Ramos (cell line): ENCODE measurements around the gene BHLHA9.
"Not testable (repeated sequence)": the region's sequence is repeated elsewhere in the genome, so short reads cannot be mapped to it uniquely, and the experiment has no call there.

Experiments
- in situ Hi-C: fragments of 300-500 bp; cut with MboI; formaldehyde crosslinking; loops from one replicate; pipeline ENCODE4 v1.14.3; 2022; ENCODE audit warnings: low sequenced_read_pairs; ENCODE audit not compliant: unreplicated experiment

BHLHA9 gene

DNA sequence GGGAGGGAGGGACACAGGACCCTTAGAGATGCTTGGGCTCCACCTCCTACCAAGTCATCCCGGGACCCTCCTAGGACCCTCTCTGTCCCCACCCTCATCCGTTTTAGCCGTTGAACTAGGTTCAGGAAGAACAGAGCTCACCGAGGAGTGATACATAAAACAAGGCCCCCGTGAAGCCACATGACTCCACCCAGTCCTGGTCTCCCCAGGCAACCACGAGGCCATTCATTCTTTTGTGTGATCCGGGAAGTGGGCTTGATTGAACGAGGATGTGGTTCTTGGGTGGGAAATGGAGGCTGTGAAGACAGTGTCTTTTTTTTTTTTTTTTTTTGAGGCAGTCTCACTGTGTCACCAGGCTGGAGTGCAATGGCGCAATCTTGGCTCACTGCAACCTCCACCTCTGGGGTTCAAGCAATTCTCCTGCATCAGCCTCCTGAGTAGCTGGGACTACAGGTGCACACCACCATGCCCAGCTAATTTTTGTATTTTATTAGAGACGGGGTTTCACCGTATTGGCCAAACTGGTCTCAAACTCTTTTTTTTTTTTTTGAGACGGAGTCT, 24.0 kb downstream of the BHLHA9 start:
- in situ Hi-C loops = no loop called here

DNA sequence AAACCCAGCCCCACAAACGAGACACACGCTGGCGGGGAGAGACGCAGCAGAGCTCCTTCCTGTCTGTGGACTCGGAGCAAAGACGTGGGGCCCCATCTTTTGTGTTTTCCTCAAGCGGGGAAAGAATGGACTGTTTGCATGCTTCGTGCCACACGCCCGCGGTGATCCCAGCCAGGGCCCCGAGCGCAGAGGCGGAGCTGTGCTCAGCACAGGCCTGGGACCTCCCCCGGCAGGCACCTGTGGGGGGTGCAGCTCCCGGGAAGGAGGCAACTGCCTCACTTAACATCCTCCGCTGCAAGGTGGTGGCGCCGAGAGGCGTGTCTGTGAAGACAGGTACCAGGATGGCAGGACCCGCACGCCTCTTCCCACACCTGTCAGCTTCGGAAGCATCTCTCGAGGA, 28.4 kb downstream of the BHLHA9 start:
- in situ Hi-C loops = no loop called here

DNA sequence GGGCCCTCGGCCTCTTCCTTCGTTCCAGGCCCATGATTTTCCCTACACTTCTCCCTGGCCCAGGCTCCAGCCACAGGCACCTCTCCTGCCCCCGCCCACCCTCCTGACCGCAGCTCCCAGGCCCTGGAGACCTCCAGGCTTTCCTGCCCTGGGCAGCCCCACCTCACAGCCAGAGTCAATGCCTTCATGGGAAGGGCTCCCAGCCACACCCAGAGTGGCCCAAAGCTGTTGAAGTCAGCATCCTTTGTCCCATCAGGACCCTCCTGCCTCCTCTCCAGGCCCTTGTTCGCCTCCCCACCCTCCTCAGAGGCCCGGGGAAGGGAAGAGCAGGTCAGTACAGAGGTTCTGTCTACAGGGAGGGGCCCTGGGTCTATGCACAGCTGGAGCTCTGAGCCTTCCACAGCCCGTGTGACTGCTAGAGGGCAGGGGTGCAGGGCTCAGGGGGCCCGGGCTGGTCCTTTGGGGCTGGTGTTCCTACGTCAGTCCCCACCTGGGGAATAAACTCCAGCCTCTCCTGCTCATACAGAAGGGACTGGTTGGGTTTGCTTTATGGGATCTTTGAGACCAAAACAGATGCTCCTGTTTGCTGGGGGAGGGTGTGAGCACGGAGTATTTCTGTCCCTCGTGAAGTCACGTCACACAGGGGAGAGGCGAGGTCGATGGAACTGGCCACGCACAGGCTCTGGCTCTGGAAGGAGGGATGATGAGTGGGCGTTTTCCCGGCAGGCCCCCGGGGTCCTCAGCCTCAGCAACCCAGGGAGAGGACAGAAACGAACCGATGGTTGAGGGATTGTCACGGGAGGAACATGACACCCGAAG, 29.5 kb downstream of the BHLHA9 start:
- in situ Hi-C loops = no loop called here

GRCh38 chr17:1300371-1300905, 30.2 kb downstream of the BHLHA9 start:
- in situ Hi-C loops = no loop called here

DNA sequence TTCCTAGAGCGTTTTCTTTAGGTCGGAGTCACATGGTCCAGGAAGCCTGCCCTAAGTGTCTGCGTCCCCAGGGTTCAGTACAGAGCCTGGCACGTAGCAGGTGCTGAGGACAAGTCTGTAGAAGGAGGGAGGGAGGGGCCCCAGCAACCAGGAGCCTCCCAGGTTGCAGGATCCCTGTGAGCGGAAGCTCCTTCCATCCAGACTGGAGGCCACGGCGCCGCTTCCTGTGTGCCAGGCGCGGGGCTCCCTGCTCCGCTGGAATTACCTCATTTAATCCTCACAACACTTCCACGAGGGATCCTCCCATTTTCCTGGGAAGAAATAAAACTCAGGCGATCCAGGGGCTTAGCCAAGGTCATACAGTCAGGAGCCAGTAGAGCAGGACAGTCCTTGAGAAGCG, 31.3 kb downstream of the BHLHA9 start:
- in situ Hi-C loops = no loop called here

DNA sequence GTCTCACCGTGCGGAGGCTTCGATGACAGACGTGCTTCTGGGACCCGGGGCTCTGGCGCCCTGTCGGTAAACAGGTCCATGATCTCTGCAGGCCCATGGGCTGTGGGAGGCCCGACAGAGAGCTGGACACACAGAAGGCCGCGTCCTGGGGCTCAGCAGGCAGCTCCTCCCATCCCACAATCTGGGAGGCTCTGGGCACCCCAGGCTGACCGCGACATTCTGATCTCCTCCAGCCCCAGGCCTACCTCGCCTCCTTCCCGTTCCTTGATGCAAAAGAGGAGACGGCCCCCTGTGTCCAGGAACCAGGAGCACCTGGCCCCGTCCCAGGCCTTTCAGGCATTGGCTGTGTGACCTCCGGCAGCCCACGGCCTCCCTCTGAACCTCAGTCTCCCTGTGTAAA, 32.5 kb downstream of the BHLHA9 start:
- in situ Hi-C loops = no loop called here

DNA sequence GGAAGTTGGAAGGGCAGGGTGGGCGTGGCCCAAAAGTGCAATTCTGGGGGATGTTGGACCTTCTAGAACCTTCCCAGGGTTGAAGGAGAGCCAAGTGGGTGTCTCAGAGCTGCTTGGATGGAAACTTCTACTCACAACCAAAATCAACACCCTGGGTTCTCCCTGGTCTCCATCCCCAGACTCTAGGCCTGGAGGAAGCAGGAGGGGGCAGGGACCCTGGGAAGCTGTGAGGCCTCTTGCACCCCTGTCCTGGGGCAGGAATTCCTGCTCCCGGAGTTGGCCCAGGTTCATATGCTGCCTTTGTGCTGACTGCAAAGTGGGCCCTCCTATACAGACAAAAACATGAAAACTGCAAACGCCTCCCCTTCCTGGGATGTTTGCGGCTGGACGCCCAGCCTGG, 34.3 kb downstream of the BHLHA9 start:
- in situ Hi-C loops = no loop called here

GRCh38 chr17:1304962-1305563, 34.8 kb downstream of the BHLHA9 start:
- in situ Hi-C loops = no loop called here

- in situ Hi-C loops = not testable (repeated sequence)
These were observed 37.6 kb downstream of the BHLHA9 start for GRCh38 chr17:1307829-1308228.

DNA sequence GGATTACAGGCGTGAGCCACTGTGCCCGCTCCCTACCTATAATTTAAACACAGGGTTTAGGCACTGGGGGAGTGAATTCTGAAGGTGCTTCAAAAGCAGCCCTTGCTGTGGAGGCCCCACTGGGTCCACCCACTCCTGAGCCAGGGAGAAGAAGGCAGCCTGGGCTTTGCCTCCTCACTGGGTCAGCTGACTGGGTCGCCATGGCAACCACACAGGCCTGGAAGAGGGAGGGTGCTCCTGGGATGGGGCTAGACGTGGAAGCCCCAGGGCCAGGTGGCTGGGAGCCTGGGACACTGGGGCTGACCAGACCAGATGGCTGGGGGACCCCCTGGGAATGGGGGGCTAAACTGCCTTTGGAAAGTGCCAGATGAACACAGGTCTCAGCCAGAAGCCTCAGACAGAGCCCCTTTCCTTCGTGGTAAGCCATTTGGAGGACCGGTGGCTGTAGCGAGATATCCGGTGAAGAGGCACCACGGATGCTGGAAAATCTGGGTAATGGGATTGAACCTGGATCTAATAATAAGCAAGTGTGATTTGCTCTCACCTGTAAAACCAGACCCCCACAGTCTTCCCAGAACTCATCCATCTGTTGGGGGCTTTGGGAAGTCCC, 42.1 kb downstream of the BHLHA9 start:
- in situ Hi-C loops = no loop called here

DNA sequence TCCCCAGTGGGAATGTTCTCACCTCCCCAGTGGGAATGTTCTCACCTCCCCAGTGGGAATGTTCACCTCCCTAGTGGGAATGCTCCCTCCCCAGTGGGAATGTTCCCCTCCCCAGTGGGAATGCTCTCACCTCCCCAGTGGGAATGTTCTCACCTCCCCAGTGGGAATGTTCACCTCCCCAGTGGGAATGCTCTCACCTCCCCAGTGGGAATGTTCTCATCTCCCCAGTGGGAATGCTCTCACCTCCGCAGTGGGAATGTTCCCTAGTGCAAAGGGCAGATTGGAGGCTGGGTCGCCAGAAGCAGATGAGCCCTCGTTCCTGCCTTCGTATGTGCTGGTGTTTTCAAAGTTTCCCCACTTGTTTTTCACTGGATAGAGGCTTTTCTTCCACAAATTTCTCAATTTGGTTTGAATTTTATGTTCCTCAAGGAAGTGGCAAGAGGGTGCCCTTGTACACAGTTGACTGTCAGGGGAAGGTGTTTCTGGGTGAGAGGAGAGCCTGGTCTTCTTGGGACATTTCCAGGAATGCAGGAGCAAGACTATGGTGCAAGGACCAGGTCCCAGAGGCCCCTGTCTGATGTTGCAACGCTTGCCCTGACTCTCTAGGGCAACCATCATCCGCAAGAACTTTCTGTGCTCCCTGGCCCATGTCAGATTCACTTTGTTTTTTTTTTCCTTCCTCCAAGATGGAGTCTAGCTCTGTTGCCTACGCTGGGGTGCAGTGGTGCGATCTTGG, 43.2 kb downstream of the BHLHA9 start:
- in situ Hi-C loops = no loop called here

DNA sequence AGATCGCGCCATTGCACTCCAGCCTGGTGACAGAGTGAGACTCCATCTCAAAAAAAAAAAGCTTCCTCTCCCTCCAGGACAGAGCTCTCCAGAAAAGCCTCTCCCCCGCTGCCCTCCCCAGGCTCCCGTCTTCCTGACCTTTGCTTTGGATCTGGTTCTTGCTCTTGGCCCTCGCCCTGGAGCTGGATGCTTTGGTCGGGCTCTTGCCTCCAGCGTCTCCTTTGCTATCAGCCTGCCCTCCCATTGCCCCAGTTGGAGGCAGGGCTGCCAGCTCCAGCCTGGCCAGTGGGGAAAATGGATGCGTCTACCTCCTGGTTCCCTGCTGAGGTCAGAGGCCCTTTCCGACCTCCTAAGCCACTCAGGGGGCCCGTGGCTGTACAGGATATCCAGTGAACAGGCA, 45.2 kb downstream of the BHLHA9 start:
- in situ Hi-C loops = no loop called here

GRCh38 chr17:1315891-1316403, 45.7 kb downstream of the BHLHA9 start:
- in situ Hi-C loops = no loop called here
